Left renal cortex interstitium (tissue), 4 donors: ENCODE data around the gene CAMSAP1. TPM values are rescaled to one million over a fixed set of nuclear protein-coding genes. Genes with fewer than 3 reads are reported as not detected.

Experiments used
- DNase-seq, 4 donors: peaks; one replicate each; pipeline ENCODE4 v3.0.0-alpha.2; 2013; ENCODE audit warnings: low read depth in 4 of 4, low spot score in 2 of 4, missing footprints in 1 of 4
- polyA plus RNA-seq, 4 donors: library from polyadenylated mRNA; unstranded; fragments of 120-200 nt; gene quantifications; one replicate each; pipeline ENCODE4 v1.2.1, GENCODE V29; 2013; ENCODE audit not compliant: insufficient read length in 4 of 4

The CAMSAP1 gene
- polyA plus RNA-seq, 4 donors: 21.9 to 28.1 (median 23.9) TPM

DNA sequence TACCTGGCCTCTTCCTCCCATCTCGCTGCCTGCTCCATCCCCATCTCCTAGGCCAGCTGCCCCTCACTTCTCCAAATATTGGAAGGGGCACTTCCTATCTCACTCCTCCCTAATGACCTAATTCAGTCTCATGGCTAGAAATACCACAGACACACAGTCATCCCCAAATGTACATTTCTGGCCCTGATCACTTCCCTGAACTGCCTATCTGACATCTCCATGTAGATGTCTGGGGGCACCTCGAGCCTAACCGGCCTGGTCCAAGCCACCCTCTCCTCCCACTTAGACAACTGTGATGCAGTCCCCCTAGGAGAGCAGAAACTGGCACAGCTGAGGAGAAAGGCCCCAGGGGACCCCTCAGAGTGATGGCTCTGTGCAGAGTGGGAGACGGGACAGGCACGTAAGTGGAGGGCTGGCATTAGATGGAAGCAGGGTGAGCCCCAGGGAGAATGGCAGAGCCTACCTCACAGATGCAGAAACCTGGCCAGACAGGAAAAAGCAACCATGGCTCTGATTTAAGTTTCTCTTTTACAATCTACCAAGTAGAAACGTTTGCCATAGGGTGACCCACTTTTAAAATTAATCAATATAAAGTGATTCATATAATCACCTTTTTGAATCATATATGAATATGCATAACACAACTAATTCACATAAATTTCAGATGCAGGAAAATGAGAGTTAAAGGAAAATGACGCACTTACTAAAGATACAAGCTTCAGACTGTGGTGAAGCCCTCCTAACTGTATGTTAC lies 22.1 kb downstream of the CAMSAP1 start:
- DNase-seq: no peak

DNA sequence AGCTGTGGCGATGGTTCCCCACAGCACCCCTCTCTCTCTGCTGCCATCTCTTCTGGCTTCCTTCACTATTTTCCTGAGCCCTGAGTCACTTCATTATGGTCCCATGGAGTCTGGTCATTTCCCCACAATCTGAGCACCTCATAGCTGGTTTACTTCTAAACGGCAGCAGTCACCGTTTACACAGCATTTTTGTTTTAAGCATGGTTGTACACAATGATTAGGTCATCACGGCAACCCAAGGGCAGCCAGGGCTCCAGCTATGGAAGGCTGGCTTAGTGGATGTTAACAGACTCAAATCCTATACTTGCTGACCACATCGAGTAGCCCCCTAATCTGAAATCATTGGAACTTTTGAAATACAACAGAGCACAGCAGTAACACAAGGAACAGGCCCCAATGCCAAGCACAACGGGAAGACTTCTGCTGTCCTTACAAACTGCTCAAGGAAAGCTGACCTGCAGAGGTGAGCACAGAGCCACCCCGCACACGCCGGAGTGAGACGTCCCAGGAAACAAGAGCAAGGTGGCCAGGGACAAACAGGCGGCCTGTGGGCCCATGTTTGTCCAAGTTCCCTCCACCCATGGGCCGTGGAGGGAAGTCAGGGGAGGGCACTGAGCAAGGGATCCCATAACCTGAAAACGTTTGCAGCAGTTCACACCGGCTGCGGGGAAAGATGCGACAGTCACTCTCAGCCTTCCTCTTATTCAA lies 22.9 kb downstream of the CAMSAP1 start:
- DNase-seq: no peak

DNA sequence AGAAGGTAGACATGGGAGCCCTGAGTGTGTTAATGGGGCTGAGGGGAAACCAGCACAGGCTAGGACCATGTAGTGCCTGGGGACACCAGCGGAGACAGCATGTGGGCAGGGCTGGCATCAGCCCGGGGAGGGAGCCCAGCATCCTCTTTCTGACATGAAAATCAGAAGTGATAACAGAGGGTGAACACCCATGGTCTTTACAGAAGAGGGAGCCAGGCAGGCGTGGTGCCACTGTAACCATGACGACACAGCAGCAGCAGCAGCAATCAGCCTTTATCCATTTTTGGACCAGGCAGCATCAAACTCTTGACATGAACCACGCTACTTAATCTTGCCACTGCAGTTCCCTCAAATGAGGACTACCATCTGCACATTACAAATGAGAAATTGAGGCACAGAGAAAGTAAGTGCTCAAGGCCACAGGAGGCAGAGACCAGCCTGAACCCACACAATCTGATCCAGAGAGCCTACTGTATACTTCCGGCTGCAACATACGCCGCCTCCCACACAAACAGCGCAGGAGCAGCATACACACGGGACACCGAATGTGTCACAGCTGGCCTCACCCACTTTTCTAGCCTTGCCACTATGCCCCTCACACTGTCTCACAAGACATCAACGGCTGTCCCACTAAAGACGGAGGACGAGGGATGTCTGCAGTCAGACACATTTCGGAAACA lies 23.8 kb downstream of the CAMSAP1 start:
- no peak for DNase-seq

- no peak for DNase-seq
These were observed 25.3 kb downstream of the CAMSAP1 start for GRCh38 chr9:135882011-135882410.

- DNase-seq: no peak
These were observed 26.9 kb downstream of the CAMSAP1 start for GRCh38 chr9:135880438-135880837.

GRCh38 chr9:135879619-135880018 lies 27.7 kb downstream of the CAMSAP1 start:
- DNase-seq: no peak

- DNase-seq: no peak
These were observed 28.1 kb downstream of the CAMSAP1 start for GRCh38 chr9:135879237-135879601.

DNA sequence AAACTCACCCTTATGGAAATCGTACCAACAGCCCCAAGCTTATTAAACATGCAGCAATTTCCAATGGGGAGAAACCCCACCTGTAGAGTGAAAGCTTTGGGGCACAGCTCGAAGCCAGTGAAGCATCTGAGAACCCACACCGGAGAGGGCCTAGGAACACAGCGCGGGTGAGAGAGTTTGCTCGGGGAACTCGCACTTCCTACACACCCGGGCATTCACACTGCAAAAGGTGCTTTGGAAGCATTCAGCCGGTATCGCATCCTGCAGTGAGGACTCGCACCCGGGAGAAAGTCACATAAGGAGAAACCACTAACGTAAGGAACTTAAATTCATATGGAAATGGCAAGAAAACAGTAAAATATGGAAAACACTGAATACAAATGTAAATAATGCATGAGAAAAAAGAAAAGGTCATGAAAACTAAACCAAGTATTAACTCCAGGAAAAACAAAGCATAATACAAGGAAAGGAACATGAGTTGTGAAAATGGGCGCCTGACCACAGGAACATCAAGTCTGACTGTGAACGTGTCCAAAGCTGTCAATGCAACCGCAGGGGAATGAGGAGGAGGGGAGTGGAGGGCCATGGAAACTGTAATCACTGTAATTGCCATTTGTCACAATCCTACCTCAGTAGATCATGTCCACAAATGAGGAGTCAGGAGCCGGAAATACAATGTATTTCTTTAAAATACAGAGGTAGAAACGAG lies 28.7 kb downstream of the CAMSAP1 start:
- no peak for DNase-seq

DNA sequence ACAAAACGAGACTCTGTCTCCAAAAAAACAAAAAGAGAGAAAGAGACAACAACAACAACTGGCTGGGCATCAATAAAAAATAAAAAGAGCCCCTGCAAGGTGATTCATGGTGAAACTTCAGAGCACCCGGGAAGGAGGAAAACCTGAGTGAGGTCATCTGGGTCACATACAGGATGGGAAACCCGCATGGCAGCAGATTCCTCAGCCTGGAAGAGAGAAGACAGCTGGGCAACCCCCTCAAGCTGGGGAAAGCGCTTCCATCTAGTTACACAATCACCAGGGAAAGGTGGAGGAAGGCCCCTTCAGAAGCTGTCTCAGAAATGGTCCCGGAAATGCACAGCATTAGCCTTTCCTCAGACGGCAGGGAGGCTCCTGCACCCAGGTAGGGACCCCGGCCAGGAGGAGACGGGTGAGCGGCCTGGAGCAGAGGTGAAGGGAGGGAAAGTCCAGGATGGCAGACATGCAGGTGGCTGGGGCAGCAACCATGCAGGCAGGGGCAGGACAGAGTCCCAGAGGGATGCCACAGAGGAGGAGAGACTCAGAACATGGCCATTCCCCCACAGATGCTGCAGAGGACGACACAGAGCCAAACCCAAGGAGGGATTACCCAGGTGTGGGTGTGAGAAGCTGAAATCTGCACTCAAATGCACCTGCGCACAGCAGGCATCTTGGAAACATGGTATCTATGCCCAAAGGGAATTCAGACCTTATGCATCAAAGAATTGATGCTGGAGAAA lies 29.4 kb downstream of the CAMSAP1 start:
- no peak for DNase-seq

DNA sequence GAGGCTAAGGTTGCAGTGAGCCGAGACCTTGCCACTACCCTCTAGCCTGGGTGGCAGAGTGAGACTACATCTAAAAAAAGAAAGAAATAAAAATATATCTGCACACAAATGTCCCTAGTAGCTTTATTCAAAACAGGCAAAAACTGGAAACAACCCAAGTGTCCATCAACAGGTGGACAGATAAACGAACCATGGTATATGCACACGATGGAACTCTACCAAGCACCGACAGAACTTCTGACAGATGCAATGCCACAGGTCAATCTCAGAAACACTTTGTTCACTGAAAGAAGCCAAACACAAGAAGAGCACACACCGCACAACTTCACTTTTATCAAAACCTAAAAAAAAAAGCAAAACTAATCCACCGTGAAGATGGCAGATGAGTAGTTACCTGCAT lies 30.4 kb downstream of the CAMSAP1 start:
- DNase-seq: no peak

DNA sequence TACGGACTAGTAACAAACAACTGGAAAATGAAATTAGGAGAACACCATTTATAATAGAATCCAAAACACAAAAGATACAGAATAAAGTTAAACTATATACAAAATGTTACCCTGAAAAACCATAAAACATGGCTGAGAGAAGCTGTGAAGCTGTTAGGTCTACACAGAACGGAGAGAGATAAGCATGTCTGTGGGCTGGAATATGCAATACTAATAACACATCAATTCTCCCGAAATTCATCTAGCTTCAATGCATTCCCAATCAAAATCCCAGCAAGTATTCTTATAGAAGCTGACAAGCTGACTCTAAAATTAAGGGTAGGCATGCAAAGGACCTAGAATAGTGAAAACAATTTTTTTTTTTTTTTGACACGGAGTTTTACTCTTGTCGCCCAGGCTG lies 32.5 kb downstream of the CAMSAP1 start:
- DNase-seq: no peak

DNA sequence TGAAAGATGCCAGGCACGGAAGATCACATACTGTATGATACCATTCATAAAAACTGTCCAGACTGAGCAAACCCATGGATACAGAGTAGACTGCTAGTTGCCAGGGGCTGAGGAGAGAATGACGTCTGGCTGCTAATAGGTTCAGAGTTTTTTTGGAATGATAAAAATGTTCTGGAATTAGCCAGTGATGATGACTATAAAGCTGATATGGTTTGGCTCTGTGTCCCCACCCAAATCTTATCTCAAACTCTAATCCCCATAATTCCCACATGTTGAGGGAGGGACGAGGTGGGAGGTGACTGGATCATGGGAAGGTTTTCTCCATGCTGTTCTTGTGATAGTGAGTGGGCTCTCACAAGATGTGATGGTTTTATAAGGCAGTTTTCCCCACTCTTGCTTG lies 37.4 kb downstream of the CAMSAP1 start:
- no peak for DNase-seq

DNA sequence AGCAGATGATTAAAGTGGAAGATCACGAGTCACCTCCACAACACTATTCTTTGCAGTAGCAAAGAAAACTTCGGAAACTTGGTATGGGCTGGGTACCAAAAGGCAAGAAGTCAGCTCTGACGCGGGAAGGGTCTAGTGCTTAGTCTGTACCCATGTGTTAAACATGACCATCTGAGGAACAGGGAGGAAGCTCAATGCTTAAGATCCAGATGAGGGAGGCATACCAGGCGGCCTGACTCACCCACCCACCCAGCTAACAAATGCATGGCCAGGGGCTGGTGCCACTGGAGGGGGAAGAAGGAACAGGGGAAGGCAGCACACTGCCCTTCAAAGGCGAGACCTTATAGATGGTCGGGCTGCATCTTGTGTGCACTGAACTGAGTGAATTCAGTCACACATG lies 41.8 kb downstream of the CAMSAP1 start:
- no peak for DNase-seq

DNA sequence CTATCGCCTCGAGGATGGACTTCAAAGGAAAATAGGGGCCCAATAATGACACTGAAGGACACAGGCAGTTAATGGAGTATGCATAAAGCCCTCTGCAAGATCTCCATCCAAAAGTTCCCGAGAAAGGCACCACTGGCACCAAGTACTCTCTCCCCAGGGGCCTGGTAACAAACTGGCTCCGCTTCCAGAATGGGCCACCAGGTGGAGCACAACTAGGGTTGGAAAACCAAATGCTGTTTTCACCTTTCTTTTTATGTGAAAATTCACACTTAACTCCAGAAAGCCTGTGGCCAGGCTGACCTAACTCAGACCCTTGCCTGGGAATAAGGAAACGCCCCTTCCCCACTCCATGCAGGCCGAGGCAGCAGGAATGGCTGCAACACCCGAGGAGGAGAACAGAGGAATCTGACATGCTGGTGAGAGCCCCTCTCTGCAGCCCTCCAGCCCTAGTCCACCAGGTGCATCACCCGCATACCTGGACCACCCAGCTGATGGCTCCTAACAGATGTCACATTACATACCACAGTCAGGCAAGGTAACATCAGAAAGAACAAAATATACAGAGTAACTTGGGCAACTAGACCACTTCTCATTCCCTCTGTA lies 42.8 kb downstream of the CAMSAP1 start:
- DNase-seq: peak in 2 of 4 donors; percentile 7 to 37

- no peak for DNase-seq
These were observed 44.5 kb downstream of the CAMSAP1 start for GRCh38 chr9:135862809-135863208.

GRCh38 chr9:135858491-135859185 lies 48.7 kb downstream of the CAMSAP1 start:
- DNase-seq: no peak

GRCh38 chr9:135857843-135858242 lies 49.5 kb downstream of the CAMSAP1 start:
- no peak for DNase-seq

- no peak for DNase-seq
These were observed 50.0 kb downstream of the CAMSAP1 start for GRCh38 chr9:135857371-135857786.

DNA sequence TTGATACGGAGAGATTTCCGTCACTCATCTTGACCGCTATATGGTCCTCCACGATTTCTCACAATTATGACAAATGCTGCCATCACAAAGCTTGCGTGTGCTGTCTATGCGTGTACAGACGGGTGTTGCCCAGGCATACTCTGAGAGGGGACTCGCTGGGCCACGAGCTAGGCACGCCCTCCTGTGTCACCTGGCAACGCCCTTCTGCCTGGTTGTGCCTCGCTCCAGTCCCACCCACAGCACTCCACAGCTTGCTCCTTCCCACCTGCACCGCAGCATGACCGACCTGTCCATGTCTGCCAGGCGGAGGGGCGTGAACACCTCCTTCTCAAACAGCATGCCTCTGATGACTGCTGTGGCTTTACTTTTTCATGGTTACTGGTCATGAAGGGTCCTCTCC lies 55.6 kb downstream of the CAMSAP1 start:
- DNase-seq: no peak
